ENCODE results near the gene SAMD7. TPM values are rescaled to one million over a fixed set of nuclear protein-coding genes. Genes with fewer than 3 reads are reported as not detected.

The SAMD7 gene, protein sequence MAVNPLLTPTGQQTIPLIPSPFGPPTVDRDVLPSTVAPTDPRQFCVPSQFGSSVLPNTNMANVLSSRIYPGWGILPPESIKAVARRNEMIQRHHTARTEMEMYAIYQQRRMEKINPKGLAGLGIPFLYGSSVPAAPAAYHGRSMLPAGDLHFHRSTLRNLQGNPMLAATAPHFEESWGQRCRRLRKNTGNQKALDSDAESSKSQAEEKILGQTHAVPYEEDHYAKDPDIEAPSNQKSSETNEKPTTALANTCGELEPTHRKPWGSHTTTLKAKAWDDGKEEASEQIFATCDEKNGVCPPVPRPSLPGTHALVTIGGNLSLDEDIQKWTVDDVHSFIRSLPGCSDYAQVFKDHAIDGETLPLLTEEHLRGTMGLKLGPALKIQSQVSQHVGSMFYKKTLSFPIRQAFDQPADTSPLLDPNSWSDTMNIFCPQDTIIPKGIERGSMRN
- total RNA-seq (2014; rRNA removed; shearing (Covaris generic)): not detected in 2 replicates

DNA sequence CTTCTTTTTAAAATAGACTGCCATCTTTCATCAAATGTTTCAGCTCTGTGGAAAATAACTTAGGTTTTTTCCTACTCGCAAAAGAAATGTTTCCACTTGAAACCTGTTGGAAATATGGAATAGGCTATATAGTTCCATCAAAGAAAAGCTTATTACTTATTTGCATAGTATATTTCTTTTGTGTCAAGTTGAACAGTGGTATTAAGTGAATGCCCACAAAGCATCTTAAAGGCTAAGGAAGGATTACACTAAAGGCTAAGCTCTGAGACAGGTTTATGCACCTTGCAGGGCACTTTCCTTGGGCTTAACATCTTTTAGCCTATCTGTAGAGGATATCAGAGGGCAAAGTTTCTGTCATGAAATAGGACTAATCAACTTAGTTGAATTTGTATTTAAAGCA lies at the start of gene SAMD7:
Gene SAMD7, plus strand, starts transcription at position 301 of the 400 bp plus-strand sequence. CDS start 7,927 bp downstream, outside the sequence.
- no peak for DNase-seq (ENCODE audit: low spot score)

DNA sequence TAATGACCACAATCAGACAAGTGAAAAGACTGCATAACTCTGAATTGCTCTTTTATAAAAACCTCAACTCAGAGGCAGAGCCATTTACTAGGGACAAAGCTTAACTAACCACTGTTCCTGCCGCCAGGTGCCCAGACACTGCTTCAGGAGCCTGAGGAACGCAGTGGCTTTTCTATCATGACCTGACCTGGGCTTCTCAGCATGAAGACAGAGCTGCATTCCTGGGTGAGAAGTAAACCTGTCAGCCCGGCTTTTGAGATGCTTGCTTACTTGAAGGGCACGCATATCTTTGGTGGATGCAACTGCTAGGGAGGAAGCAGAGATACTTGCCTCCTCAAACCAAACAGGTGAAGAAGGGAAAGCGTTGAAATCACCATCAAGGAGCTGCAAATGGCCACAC lies 49.5 kb upstream of the SAMD7 start:
- DNase-seq (ENCODE audit: low spot score): no peak

DNA sequence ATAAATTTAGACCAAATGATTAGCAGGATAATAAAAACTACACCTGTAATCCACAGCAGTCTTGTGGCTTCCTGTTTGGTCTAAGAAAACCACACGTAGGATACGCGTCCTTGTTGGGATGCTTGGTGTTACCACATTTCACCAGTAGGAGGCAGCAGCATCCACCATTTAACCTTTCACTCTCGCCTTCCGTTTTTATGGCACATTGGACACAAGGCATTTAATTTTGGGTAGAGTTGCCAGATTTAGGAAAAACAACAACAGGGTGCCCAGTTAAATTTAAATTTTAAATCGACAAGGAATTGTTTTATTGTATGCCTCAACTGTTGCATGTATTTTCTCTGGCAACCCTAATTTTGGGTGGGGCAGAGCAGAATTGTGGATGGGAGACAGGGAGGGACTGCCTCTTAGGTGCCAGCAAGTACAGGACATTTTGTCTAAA lies 47.9 kb upstream of the SAMD7 start:
- peak; percentile 79 for DNase-seq (ENCODE audit: low spot score)

DNA sequence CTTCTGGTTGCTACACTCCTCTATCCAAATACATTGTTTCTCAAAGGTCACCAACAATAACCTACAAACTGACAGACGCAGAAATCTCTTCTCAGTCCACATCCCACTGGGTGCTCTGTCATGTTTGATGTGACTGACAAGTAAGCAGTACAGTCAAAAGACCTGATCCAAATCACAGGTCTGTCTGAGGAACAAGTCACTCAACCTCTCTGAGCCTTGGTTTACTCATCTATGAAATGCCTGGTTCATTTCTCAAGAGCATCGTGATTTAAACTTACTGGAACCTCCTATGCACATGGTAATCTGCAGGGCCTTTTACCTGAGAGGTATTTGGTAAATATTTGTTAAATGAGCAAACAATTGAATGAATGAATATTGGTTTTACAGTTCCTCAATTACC lies 47.1 kb upstream of the SAMD7 start:
- DNase-seq (ENCODE audit: low spot score): no peak

DNA sequence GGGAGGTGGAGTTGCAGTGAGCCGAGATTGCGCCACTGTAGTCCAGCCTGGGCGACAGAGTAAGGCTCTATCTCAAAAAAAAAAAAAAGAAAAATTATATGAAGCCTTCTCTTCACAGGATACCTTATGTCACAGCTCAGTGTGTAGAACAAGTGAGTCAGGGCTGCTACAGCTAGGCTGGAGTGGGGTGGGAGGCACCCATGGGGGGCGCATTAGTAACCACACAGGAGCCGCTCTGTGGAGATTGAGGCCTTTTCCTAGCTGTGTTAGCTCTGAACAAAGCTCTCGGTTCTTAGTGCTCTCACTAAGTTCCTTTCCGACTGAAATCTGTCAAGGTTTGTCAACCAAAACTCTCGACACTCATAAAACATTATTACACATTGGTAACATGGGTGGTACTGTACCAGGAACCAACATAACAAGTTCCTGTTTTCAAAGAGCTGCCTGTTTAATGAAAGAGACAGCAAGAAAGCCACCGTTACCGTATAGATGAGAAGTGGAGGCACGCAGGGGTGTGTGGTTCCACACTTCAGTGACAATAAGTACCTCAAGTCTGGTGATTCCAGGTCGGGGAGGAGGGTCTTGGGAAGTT lies 46.1 kb upstream of the SAMD7 start:
- DNase-seq (ENCODE audit: low spot score): no peak

DNA sequence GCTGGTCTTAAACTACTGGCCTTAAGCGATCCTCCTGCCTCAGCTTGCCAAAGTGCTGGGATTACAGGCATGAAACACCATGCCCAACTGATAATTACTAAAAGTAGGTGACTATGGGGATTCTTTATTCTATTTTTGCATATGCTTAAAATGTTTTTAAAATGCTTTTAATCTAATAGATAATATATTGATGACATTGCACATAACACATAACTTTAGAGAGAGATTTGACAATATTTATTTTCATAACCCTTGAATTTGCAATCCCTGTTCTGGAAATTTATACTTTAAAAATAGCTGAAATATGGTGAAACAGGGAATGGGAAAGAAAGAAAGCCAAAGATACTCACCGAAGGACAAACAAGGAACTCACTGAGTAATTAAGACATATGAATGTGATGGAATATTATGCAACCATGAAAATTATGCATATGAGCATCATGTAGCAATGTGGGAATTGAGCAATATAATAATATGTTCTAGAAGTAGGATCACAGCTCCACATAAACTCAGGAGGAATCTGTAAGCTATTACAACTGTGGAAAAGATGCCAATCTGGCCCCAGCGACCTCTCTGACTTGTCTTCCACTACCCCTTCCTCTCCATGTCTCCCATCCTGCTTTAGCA lies 43.7 kb upstream of the SAMD7 start:
- no peak for DNase-seq (ENCODE audit: low spot score)

DNA sequence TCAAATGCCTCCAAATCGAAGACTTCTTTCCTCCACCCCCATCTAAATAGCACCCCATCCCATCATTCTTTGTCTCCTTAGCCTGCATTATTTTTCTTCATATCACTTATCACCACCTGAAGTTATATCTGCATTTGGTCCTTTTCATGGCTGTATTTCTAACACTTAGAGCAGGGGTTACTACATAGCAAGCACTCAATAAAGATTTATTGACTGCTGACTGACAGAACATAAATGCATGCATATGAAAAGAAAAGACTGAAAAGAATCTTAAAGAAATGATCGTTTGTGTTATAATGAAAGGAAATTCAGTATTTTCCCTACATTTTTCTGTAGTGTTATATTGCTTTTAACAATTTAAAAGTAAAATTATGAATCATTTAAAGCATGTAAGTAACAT lies 43.0 kb upstream of the SAMD7 start:
- no peak for DNase-seq (ENCODE audit: low spot score)

DNA sequence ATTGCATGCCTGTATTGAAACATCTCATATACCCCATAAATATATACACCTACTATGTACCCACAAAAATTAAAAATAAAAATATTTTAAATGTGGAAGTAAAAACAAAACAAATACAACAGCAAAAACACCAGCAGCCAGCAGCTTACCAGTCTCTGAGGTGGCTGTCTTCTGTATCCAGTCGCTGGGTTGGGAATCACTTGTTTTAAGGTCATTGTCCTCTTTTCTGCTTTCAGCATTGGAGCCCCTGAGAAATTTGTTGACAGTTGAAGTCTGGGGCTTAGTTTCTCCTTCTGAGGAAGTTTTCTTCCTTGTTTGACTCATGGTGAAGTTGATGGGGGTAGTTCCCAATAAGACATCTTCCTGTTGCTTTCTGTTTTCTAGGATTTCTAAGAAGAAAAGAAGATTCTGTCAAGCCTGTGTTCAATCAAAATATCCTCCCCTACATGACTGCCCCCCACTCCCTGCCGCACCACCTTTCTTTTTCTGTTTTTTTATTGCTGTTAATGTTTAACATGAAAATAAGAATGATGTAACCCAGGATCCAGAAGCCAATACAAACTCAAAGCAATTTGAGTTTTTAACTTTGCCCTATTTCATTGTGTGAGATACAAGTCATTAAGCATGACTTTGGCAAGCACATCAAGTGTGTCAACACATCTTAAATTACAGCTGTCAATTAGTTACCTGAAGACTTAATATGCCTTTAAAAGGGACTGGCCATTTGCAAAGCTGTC lies 41.7 kb upstream of the SAMD7 start, which contains the start of gene LRRC31:
Gene LRRC31, minus strand, starts transcription at position 452 of the 737 bp plus-strand sequence. Its CDS starts 128 bp downstream, at position 324.
- no peak for DNase-seq (ENCODE audit: low spot score)

DNA sequence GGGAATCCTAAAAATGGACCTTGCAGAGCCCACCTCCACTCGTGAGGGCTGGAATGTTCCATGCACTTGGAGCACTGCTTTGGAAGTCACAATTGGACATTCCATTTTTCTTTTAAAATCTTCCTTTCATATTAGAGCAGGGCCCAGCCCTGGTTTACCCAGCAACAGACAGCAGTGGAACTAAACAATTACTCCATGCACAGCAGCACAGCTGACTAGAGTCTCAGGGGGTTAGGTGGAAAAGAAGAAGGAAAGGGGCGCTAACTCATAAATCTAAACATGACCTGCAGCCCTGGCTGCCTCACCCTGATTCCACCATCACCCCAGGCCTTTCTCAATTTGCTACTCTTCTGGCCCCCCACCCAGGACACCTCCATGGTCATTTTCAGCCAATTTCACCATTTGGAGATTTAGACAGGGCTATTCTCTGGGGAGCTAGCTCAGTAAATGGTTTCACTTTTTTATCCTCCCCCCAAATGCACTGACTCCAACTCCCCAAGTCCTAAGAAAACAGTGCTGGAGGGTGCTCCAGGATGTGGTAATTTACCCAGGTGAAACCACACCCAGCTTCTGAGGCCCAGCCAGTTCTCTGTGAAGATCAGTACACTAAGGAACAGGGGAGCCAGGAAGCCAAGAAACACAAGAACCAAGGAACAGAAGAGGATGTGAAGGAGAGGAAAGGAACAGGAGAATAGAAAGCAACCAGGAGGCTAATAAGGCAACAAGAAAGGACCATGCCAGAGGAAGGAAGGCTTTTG lies 40.1 kb upstream of the SAMD7 start:
- DNase-seq (ENCODE audit: low spot score): no peak

DNA sequence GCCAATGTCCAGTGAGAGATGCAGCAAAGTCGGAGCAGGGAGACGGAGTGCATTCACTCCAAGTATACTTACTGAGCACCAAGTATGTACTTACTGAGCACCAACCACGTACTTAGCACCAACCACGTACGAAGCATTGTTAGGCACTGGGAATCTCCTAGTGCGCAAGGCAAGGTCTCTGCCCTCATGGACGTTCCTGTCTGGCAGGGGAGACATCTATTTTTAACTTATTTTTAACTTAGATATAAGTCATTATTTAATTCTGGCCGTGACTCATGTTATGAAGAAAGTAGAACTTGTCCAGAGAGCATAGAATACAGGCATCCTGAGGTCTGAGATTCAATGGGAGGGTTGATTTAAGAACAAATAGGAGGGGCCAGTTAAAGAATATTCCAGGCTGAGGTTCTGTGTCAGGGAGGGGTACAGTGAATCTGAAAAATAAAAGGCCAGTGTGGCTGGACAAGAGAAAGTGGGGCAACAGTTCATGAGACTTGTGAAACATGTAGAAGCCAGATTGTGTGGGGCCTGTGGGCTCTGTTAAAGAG lies 32.3 kb upstream of the SAMD7 start:
- DNase-seq (ENCODE audit: low spot score): no peak

DNA sequence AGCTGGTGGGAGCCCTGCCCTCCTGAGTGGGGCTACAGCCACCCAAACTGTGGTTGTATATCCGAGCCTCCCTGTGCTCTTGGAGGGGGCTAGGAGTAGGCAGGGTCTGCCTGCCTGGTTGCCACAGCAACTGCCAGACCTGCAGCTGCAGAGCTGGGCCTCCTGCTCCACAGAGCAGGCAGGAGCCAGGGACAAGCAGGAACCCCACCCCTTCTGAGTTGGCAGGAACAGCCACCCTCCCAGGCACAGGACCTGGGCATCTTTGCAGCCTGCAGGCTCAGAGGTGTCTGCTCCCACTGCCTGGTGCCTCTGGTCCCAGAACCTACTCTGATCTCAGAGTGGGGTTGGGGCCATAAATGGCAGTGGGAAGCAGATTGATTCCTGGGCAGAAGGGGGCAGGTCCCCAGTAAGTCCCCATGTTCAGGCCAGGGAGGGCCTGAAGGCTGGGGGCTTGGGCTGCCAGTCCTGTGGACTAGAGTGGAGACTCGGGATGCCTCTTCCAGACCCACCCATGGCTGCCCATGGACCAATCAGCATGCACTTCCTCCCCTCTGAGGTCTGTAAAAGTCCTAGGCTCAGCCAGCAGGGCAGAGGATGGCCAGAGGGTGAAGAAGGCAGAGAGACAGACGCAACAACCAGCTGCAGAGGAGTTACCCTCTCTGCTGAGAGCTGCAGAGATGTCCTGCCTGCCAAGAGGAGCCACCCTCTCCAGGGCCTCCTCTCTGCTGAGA lies 31.4 kb upstream of the SAMD7 start:
- DNase-seq (ENCODE audit: low spot score): no peak

DNA sequence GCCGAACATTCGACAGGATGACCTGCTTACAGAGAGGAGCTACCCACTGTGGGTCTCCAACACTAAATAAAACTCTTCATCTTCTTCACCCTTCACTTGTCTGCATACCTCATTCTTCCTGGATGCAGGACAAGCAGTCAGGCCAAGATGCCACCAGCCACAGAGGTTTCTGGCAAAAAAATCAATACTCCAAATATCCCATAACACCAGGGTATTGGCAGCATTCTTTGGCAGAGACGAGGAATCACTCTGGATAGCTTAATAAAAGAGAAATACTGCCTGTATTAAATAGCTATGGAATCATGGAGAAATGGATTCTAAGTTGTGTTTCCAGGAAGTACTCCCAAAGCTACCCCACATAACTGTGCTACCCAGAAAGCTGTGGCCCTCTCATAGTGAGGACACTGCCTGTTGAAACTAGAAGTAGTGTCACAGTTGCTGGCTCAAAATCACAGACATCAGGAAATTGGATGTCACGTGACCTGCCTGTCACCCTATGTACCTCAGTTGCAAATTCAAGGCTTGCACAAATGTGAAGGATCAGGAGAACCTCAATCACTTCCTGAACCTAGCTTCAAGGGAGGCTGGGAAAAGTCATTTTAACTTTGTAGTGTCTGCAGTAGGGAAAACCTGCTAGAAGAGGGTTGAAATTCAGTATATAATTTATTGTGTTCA lies 30.7 kb upstream of the SAMD7 start:
- DNase-seq (ENCODE audit: low spot score): no peak

DNA sequence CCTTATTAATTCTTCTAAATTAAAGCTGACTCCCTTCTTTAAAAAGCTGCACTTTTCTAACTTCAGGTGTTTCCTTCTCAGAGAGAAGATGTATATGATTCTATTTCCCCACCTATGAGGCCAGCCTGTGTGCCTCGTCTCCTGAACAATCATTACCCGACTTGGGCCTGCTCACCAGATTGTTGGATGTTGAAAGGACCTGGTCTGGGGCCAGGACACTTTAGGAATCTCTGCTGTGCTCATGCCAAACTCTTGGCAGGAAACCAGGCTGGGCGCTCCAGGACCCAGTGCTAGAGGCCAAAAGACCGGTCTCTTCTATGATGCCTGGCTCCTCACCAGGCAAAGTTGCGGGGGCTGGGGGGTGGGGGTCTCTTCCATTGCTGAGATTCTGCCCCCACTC lies 24.7 kb upstream of the SAMD7 start:
- no peak for DNase-seq (ENCODE audit: low spot score)

DNA sequence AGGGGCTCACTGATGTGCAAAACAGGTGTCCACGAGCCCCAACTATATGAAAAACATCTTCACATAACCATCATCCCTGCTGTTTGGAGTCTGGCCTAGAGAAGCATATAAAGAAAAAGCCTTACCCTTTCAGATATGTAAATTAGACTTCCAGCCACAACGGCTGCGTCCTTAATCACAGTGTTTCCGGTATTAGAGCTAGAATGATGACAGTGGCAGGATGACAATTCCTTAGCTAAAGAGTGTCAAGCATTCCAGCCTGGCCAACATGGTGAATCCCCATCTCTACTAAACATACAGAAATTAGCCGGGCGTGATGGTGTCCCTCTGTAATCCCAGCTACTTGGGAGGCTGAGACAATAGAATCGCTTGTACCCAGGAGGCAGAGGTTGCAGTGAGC lies 19.5 kb upstream of the SAMD7 start:
- DNase-seq (ENCODE audit: low spot score): no peak

DNA sequence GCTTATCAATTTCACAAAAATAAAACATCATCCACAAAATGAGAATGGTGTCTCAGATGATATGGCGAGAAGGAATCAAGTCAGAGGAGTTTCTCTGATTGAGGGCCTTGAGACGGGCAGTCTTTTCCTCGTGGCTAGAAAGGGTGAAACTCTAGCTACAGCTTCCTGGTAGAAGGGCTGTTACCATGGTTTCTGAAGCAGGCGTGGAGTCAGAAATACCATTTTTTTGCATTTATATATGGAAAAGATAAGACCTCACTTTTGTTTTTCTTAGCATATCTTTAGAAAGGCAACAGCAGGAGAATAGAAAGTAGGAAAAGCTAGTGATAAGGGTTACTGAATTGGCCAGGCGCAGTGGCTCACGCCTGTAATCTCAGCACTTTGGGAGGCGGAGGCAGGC lies 17.3 kb upstream of the SAMD7 start:
- no peak for DNase-seq (ENCODE audit: low spot score)

DNA sequence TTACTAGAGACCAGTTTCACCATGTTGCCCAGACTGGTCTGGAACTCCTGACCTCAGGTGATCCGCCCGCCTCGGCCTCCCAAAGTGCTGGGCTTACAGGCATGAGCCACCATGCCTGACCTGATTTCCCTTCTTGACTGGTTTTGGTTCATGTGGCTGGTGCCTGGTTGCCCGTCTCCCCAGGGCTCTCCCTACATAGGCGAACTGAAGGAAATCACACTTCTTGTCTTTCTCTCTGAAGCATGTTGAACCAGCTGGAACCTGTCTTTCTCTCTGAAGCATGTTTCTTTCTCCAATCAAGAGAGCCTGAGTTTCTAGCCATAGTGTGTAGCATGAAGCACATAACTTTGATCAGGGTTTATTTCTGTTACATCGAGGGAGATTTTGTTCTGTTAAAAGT lies 16.3 kb upstream of the SAMD7 start:
- no peak for DNase-seq (ENCODE audit: low spot score)

DNA sequence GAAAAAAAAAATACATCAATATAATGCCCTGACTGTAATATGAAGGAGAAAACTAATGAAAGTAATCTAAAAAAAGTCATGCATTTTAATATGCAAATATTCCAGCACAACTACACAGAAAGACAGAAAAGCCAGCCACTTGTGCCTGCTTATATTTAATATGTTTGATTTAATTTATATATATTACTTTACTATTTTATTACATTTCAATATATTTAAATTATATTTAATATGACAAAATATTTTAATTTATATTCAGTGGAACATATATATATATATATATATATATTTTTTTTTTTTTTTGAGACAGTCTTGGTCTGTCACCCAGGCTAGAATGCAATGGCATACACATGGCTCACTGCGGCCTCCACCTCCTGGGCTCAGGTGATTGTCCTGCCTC lies 14.1 kb upstream of the SAMD7 start:
- no peak for DNase-seq (ENCODE audit: low spot score)

DNA sequence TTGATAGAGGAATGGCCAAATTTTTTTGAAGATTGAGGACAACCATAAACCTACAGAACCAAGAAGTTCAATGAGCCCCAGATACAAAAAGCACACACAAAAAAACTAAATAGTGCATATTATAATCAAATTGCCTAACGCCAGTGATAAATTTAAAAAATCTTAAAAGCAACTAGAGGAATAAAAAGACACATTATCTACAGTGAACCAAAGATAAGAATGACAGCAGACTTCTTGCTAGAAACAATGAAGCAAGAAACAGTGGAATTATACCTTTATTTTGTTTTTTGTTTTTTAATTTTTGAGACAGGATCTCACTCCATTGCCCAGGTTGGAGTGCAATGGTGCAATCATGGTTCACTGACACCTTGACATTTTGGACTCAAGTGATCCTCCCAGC lies 9.9 kb upstream of the SAMD7 start:
- DNase-seq (ENCODE audit: low spot score): no peak

DNA sequence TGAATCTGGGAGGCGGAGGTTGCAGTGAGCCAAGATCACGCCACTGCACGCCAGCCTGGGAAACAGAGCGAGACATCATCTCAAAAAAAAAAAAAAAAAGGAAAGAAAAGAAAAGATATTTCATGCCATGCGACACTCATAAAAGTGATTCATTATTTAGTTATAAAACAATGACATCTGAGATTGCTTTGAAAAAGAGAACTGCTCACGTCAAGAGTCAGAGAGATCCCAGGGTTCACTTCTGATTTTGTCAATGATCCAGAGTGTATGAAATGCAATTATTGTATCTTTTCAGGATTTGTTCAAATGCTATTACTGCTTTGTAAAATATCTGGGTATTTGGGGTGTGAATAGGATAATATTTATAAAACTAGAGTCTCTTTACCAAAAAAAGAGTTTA lies 6.0 kb upstream of the SAMD7 start:
- DNase-seq (ENCODE audit: low spot score): no peak

DNA sequence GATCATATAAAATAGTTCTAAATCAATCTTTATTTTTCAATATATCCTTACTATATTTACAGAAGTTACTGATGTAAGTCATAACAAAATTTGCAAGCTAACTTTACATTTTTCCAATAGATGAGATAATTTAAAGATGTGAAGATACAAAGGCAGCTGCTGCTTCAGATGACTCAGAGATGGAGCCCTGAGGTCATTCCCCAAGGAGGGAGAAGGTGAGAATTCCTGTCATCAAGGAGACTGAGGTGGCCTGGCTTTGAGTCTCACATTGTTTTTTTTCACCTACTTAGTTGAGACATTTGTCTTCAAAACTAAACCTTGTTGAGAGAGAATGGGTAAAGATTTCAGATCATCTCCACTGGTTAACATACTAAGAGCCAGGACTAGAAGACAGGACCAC lies 3.9 kb upstream of the SAMD7 start:
- no peak for DNase-seq (ENCODE audit: low spot score)
